ENCODE results near the gene TRABD.

GRCh38 chr22:50141462-50141861, 44.3 kb upstream of the TRABD start:
- TF ChIP-seq CTCF (IDR thresholded peaks at IDR 0.05) (no peak), POLR2AphosphoS5 (IDR thresholded peaks at IDR 0.05; ENCODE audit: insufficient read depth in 1 of 2, low read depth in 1 of 2) (no peak)

Measured in vagina (tissue), 2 donors.